Ectodermal cell (in vitro differentiated cells): Measurements from ENCODE around the gene ZFYVE28.

Experiments
- H3K27ac ChIP-seq: 2 replicates; pipeline ENCODE4 v1.7.0; 2013; ENCODE audit warnings: mild to moderate bottlenecking, low read depth, low read length; ENCODE audit not compliant: insufficient read depth, poor library complexity, severe bottlenecking
- H3K27me3 ChIP-seq: 2 replicates; pipeline ENCODE4 v1.7.0; 2013; ENCODE audit warnings: mild to moderate bottlenecking, low read length; ENCODE audit not compliant: insufficient read depth, control insufficient read depth, poor library complexity, severe bottlenecking
- H3K36me3 ChIP-seq: one replicate; pipeline ENCODE4 v1.7.0; 2013; ENCODE audit warnings: low read length; ENCODE audit not compliant: control insufficient read depth, insufficient read depth
- H3K4me1 ChIP-seq: one replicate; pipeline ENCODE4 v1.7.0; 2013; ENCODE audit warnings: low read length; ENCODE audit not compliant: control insufficient read depth, insufficient read depth
- H3K4me3 ChIP-seq: 2 replicates; pipeline ENCODE4 v1.7.0; 2013; ENCODE audit warnings: low read depth, low read length, control low read depth; ENCODE audit not compliant: insufficient read depth
- H3K9me3 ChIP-seq: 2 replicates; pipeline ENCODE4 v1.7.0; 2013; ENCODE audit warnings: mild to moderate bottlenecking, low read length, moderate library complexity; ENCODE audit not compliant: control insufficient read depth
- WGBS, 2 experiments: methylation state at CpG; one replicate each; pipeline ENCODE4 v1.1.7; 2013; ENCODE audit warnings: missing lambda C conversion rate in 2 of 2; 5-methylcytosine and 5-hydroxymethylcytosine counted together

Gene ZFYVE28

DNA sequence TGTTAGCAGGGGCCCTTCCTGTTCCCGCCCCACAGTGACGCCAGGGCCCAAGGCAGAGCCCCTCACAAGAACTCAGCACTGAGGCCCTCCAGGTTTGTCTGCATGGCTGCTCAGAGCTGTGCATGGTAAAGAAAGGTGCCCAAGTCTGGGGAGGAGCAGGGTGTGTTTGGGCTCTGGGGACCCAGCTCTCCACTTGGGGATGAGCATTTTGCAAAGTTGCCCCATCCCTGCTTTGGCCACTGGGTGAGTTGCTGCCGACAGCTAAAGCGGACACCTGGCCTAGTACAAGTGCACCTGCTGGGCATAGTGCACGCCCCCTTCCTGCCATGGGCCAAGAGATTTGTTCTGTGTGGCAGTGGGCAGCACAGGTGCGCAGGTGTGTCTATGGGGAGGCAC, 154.5 kb downstream of the ZFYVE28 start:
- 58 to 59% methylated on average over 6 of the region's 6 CpGs for WGBS, 2 experiments
- Histone ChIP-seq H3K27ac (no peak overlapping the region), H3K9me3 (no peaks in the 10 kb centered on the region), H3K4me1 (peaks cover 36% of the 10 kb centered on the region), H3K36me3 (no peaks in the 10 kb centered on the region), H3K27me3 (no peaks in the 10 kb centered on the region), H3K4me3 (no peak overlapping the region)

GRCh38 chr4:2262944-2263250, 155.5 kb downstream of the ZFYVE28 start:
- no peaks in the 10 kb centered on the region for H3K27me3 ChIP-seq
- no peaks in the 10 kb centered on the region for H3K36me3 ChIP-seq
- peaks cover 29% of the 10 kb centered on the region for H3K4me1 ChIP-seq
- WGBS, 2 experiments, result 62 to 65% methylated on average over 13 of the region's 13 CpGs
- H3K4me3 ChIP-seq, result peak overlapping the region; percentile 50
- no peaks in the 10 kb centered on the region for H3K9me3 ChIP-seq
- H3K27ac ChIP-seq, result peak overlapping the region; percentile 65

DNA sequence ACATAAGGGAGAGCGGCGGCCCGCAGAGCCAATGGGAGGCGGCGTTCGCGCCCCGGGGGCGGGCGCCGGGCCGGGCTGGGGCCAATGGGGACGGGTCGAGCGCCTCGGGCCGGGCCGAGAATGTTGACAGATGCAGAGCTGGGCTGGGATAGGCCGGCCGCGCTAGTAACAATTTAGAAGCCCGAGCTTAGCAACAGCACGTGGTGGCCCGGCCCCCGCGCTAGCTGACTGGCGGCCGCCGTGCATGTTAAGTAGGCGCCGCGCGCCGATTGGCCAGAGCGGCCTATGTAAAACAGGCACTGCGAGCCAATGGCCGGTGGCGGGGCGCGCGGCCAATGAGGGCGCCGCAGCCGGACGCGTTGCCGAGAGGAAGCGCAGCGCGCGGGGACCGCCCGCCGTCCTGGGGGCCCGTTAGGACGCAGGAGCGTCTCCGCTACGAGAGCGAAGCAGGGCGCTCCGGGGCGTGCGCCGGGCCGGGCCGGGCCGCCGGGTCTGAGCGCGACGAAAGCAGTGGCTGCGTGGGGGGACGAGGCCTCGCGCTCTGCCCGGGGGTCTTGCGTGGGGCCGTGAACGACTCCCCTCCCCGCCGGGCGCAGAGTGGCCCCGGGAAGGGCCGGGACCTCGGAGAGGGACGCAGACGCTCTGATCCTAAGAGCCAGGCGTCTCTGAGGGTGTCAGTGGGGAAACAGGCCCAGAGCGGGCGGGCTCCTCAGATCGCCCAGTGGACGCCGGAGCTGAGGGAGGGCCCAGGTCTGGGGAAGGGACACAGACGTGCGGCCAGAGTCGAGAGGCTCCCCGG, 156.1 kb downstream of the ZFYVE28 start:
- peak overlapping the region; percentile 50 for H3K4me3 ChIP-seq
- H3K36me3 ChIP-seq, result no peaks in the 10 kb centered on the region
- WGBS, 2 experiments, result 1 to 2% methylated on average over 98 of the region's 98 CpGs
- peaks cover 29% of the 10 kb centered on the region for H3K4me1 ChIP-seq
- no peaks in the 10 kb centered on the region for H3K9me3 ChIP-seq
- H3K27ac ChIP-seq, result peak overlapping the region; percentile 65
- no peaks in the 10 kb centered on the region for H3K27me3 ChIP-seq

DNA sequence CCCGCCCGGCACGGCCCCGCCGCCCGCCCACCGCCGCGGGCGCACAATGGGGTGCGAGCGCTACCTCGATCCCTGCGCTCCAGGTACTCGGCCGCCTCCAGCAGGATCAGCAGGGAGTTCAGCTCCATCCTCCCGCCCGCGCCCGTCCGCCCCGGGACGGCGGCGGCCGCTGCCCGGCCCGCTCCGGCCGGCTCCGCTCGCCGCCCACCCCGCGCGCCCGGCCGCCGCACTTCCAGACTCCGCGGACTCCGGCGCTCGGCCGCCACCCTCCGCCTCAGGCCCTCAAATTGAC, 156.6 kb downstream of the ZFYVE28 start, which contains the start of gene MXD4:
TSS of gene MXD4 (minus strand) at position 257 of the 292 bp plus-strand sequence. CDS start at position 128, 129 bp downstream.
- 1% methylated on average over 46 of the region's 46 CpGs for WGBS, 2 experiments
- H3K36me3 ChIP-seq, result no peaks in the 10 kb centered on the region
- H3K4me1 ChIP-seq, result peaks cover 29% of the 10 kb centered on the region

GRCh38 chr4:2261110-2261852, 157.2 kb downstream of the ZFYVE28 start:
- Histone ChIP-seq H3K27ac (no peak overlapping the region), H3K27me3 (no peaks in the 10 kb centered on the region), H3K36me3 (no peaks in the 10 kb centered on the region), H3K4me1 (peaks cover 25% of the 10 kb centered on the region), H3K9me3 (no peaks in the 10 kb centered on the region), H3K4me3 (peak overlapping the region; percentile 70)
- WGBS, 2 experiments, result 1% methylated on average over 91 of the region's 91 CpGs

More for the DNA sequence above, 156.6 kb downstream of the ZFYVE28 start, which contains the start of gene MXD4:
- H3K27me3 ChIP-seq, result no peaks in the 10 kb centered on the region
- H3K27ac ChIP-seq, result peak within 1 kb of the TSS; percentile 65
- H3K9me3 ChIP-seq, result no peaks in the 10 kb centered on the region
- peak within 1 kb of the TSS; percentile 70 for H3K4me3 ChIP-seq

- peaks cover 25% of the 10 kb centered on the region for H3K4me1 ChIP-seq
- no peaks in the 10 kb centered on the region for H3K9me3 ChIP-seq
- no peak overlapping the region for H3K27ac ChIP-seq
- 73% methylated on average over 23 of the region's 23 CpGs for WGBS, 2 experiments
- peak overlapping the region; percentile 70 for H3K4me3 ChIP-seq
- no peaks in the 10 kb centered on the region for H3K27me3 ChIP-seq
- H3K36me3 ChIP-seq, result no peaks in the 10 kb centered on the region
Observed at GRCh38 chr4:2260344-2261109, 157.9 kb downstream of the ZFYVE28 start.

- Histone ChIP-seq H3K27ac (no peak overlapping the region), H3K4me3 (peak overlapping the region; percentile 70)
- 93% methylated on average over 15 of the region's 15 CpGs for WGBS, 2 experiments
Observed at GRCh38 chr4:2259541-2260343, 158.7 kb downstream of the ZFYVE28 start.

GRCh38 chr4:2259036-2259540, 159.4 kb downstream of the ZFYVE28 start:
- Histone ChIP-seq H3K4me1 (peaks cover 17% of the 10 kb centered on the region), H3K9me3 (no peaks in the 10 kb centered on the region), H3K27ac (no peak overlapping the region), H3K4me3 (no peak overlapping the region), H3K36me3 (no peaks in the 10 kb centered on the region), H3K27me3 (no peaks in the 10 kb centered on the region)
- WGBS, 2 experiments, result 95% methylated on average over 13 of the region's 13 CpGs

More at GRCh38 chr4:2259541-2260343, 158.7 kb downstream of the ZFYVE28 start:
- H3K27me3 ChIP-seq, result no peaks in the 10 kb centered on the region
- no peaks in the 10 kb centered on the region for H3K36me3 ChIP-seq
- H3K4me1 ChIP-seq, result peaks cover 23% of the 10 kb centered on the region
- no peaks in the 10 kb centered on the region for H3K9me3 ChIP-seq

DNA sequence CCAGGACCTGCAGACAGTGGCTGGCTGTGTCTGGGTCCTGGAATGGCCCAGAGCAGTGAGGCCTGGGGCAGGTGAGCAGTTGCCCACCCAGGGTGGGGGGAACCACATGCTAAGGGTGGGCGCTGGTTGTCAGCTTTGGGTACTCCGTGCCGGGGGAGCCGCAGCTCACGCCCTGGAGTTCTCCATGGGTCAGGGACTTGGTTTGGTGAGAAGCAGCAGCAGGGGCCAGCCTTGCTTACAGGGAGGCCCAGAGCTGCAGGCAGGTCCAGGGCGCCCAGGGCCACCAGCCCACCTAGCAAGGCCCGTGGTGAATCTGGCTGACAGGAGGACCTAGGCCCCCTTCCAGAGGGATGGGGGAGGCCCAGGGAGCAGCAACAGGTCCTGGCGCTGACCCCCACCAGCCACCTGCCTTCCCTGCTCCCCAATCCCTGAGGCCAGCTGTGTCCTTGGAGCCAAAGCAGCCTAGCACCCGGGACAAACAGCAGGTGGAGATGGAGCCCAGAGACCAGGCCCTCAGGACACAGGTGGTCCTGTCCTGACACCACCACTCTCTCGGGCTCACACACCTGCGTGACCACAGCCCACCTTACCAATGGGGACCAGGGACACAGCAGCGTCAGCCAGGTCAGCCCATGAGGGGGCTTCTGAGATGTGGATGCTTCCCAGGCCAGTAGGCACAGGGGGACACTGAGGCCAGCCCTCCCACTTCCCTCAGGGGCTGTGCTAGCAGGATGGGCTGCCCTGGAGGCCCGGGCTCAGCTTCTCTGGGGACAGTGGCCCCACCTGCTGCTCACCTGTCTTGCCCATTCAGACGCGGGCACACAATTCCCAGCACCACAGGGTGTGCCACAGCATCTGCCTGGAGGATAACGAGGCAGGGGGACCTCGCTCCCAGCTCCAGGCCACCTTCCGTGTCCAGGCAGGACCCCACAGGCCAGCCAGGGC, 160.1 kb downstream of the ZFYVE28 start:
- H3K9me3 ChIP-seq, result no peaks in the 10 kb centered on the region
- no peak overlapping the region for H3K27ac ChIP-seq
- H3K36me3 ChIP-seq, result no peaks in the 10 kb centered on the region
- H3K27me3 ChIP-seq, result no peaks in the 10 kb centered on the region
- peaks cover 11% of the 10 kb centered on the region for H3K4me1 ChIP-seq
- H3K4me3 ChIP-seq, result no peak overlapping the region
- 91 to 92% methylated on average over 18 of the region's 18 CpGs for WGBS, 2 experiments
